K562 (cell line): ENCODE results near the gene POLD2. TPM values are rescaled to one million over a fixed set of nuclear protein-coding genes. Genes with fewer than 3 reads are reported as not detected.

Source experiments
- ASH1L ChIP-seq: fragments of 450-650 bp; IDR thresholded peaks from 2 replicates; pipeline ENCODE4 v1.6.1; 2018; ENCODE audit warnings: borderline replicate concordance, mild to moderate bottlenecking, low read depth; ENCODE audit not compliant: partially characterized antibody
- BCL6 ChIP-seq: fragments of 250-450 bp; sonication (Bioruptor Pico); IDR thresholded peaks from 2 replicates; pipeline ENCODE4 v1.4.0; 2020
- BRF1 ChIP-seq: IDR thresholded peaks from 3 replicates; pipeline ENCODE4 v1.6.1; 2011; ENCODE audit warnings: borderline replicate concordance, mild to moderate bottlenecking; ENCODE audit not compliant: insufficient read length; ENCODE audit errors: extremely low read depth
- CCAR2 ChIP-seq: fragments of 200-400 bp; formaldehyde crosslinking; IDR thresholded peaks from 2 replicates; pipeline ENCODE4 v1.6.1; 2017; ENCODE audit warnings: mild to moderate bottlenecking, low read depth, low read length
- EP300 ChIP-seq: IDR thresholded peaks from 2 replicates; pipeline ENCODE4 v1.6.1; 2012; ENCODE audit warnings: low read length, improper control_type of control experiment
- FOS ChIP-seq: IDR thresholded peaks from 3 replicates; pipeline ENCODE4 v1.6.1; 2011; ENCODE audit not compliant: insufficient read length; ENCODE audit errors: extremely low read depth
- GABPA ChIP-seq: fragments of 200-800 bp; sonication (Bioruptor generic); conservative IDR thresholded peaks from 2 replicates; pipeline ENCODE4 v1.6.1; 2016; ENCODE audit warnings: low read depth, missing genetic modification characterization, missing compliant biosample characterization
- GATAD2B ChIP-seq: fragments of 450-650 bp; IDR thresholded peaks from 2 replicates; pipeline ENCODE4 v1.6.1; 2017; ENCODE audit warnings: mild to moderate bottlenecking, borderline replicate concordance
- MCM5 ChIP-seq: fragments of 450-650 bp; IDR thresholded peaks from 2 replicates; pipeline ENCODE4 v1.6.1; 2016; ENCODE audit warnings: low read depth
- MGA ChIP-seq: fragments of 450-650 bp; IDR thresholded peaks from 2 replicates; pipeline ENCODE4 v1.6.1; 2016; ENCODE audit warnings: mild to moderate bottlenecking, moderate library complexity
- NEUROD1 ChIP-seq: fragments of 150-350 bp; IDR thresholded peaks from 2 replicates; pipeline ENCODE4 v1.6.1; 2014; ENCODE audit warnings: borderline replicate concordance, low read length, low read depth; ENCODE audit not compliant: partially characterized antibody
- RUNX1 ChIP-seq: sonication (generic); IDR thresholded peaks from 2 replicates; pipeline ENCODE4 v1.6.1; 2016; ENCODE audit warnings: antibody characterized with exemption, low read depth
- SREBF2 ChIP-seq: sonication (generic); formaldehyde crosslinking; IDR thresholded peaks from 2 replicates; pipeline ENCODE4 v1.4.0; 2020; ENCODE audit warnings: mild to moderate bottlenecking, missing genetic modification reagents
- ZNF280A ChIP-seq: fragments of 450-650 bp; IDR thresholded peaks from 2 replicates; pipeline ENCODE4 v1.6.1; 2018; ENCODE audit warnings: mild to moderate bottlenecking, low read depth; ENCODE audit not compliant: partially characterized antibody
- ZNF316 ChIP-seq: fragments of 450-650 bp; IDR thresholded peaks from 2 replicates; pipeline ENCODE4 v1.6.1; 2016
- ZNF584 ChIP-seq: fragments of 200-800 bp; sonication (Bioruptor generic); IDR thresholded peaks from 2 replicates; pipeline ENCODE4 v1.6.1; 2016; ENCODE audit warnings: low read depth, mild to moderate bottlenecking, missing genetic modification characterization, missing compliant biosample characterization
- polyA plus RNA-seq, 8 experiments: library from polyadenylated mRNA; depleted of rRNA in 4 of 8; stranded (reverse) in 5 of 8; unstranded in 3 of 8; fragments of >200 nt; fragmentation: Nextera tagmentation in 2 of 8; fragmentation: Illumina TruSeq in 1 of 8; extraction: Ambion mirVana in 2 of 8; extraction: Trizol in 1 of 8; gene quantifications; 2 replicates each; pipeline versions ENCODE4 v1.2.1 to v1.2.3, GENCODE V29; 2011 to 2014; ENCODE audit warnings: inconsistent platforms in 1 of 8, missing spikeins in 1 of 8
- total RNA-seq, 7 experiments: library from RNA; depleted of rRNA in 6 of 7; stranded (reverse); fragments of >200 nt in 6 of 7; fragmentation: Illumina TruSeq in 2 of 7; extraction: Trizol in 2 of 7; gene quantifications; 2 replicates each; pipeline versions ENCODE4 v1.2.1 to v1.2.3, GENCODE V29; 2011 to 2021; ENCODE audit warnings: low replicate concordance in 1 of 7

Gene POLD2
- total and polyA plus RNA-seq, 9 of the 15 experiments (the other 6 are each of a cell fraction or from before 2014, with no cell fraction given) = 29.7 to 259 (median 225) TPM

GRCh38 chr7:44123190-44124003 is at the start of gene POLD2 (continued):
- TF ChIP-seq MGA (peak; percentile 72), BRF1 (no peak), GABPA (tag) (no peak), ZNF316 (no peak), SREBF2 (CRISPR knock-in tag) (no peak), ZNF280A (no peak), MCM5 (no peak), RUNX1 (no peak), CCAR2 (no peak), BCL6 (no peak), ZNF584 (CRISPR knock-in tag) (no peak), ASH1L (peak; percentile 41), NEUROD1 (peak; percentile 74), EP300 (no peak), GATAD2B (no peak), FOS (peak; percentile 65)
